Tibial artery (tissue), 4 donors: ENCODE measurements around the gene TPH1.

Experiments
- DNase-seq, 2 donors: peaks; one replicate each; pipeline ENCODE4 v3.0.0-alpha.2; 2019
- H3K27ac ChIP-seq, 2 donors: fragments of 200-600 bp; sonication (generic) in 1 of 2; 1 replicate in 1 of 2; 2 replicates in 1 of 2; pipeline ENCODE4 v1.5.1; 2018 to 2019; ENCODE audit warnings: mild to moderate bottlenecking in 1 of 2
- H3K27me3 ChIP-seq, 2 donors: fragments of 200-600 bp; sonication (generic) in 1 of 2; one replicate each; pipeline versions ENCODE4 v1.5.1 to v1.6.0; 2016 to 2019
- H3K36me3 ChIP-seq, 3 donors: fragments of 200-600 bp; sonication (generic) in 2 of 3; one replicate each; pipeline ENCODE4 v1.5.1; 2016 to 2019; ENCODE audit warnings: mild to moderate bottlenecking in 2 of 3
- H3K4me1 ChIP-seq, 4 donors: fragments of 200-600 bp; sonication (generic) in 2 of 4; 1 replicate in 3 of 4; 2 replicates in 1 of 4; pipeline ENCODE4 v1.5.1; 2016 to 2019
- H3K4me3 ChIP-seq, 2 donors: fragments of 200-600 bp; sonication (generic) in 1 of 2; 1 replicate in 1 of 2; 2 replicates in 1 of 2; pipeline ENCODE4 v1.5.1; 2018 to 2019; ENCODE audit warnings: mild to moderate bottlenecking in 2 of 2
- H3K9me3 ChIP-seq, 3 donors: fragments of 200-600 bp; sonication (generic) in 1 of 3; one replicate each; pipeline ENCODE4 v1.5.1; 2016 to 2019
- intact Hi-C: fragments of 100-400 bp; cut with DNase I; formaldehyde crosslinking; loops from one replicate; pipeline ENCODE4 v1.15.0; 2023; ENCODE audit warnings: low total_unique reads
- TF ChIP-seq, protein P1 (sequence below), 2 experiments: fragments of 200-600 bp in 1 of 2; fragments of 450-650 bp in 1 of 2; IDR thresholded peaks; one replicate each; pipeline ENCODE4 v1.5.1; 2017 to 2019; ENCODE audit warnings: antibody characterized with exemption in 2 of 2, mild to moderate bottlenecking in 1 of 2, moderate library complexity in 1 of 2

TPH1 gene

DNA sequence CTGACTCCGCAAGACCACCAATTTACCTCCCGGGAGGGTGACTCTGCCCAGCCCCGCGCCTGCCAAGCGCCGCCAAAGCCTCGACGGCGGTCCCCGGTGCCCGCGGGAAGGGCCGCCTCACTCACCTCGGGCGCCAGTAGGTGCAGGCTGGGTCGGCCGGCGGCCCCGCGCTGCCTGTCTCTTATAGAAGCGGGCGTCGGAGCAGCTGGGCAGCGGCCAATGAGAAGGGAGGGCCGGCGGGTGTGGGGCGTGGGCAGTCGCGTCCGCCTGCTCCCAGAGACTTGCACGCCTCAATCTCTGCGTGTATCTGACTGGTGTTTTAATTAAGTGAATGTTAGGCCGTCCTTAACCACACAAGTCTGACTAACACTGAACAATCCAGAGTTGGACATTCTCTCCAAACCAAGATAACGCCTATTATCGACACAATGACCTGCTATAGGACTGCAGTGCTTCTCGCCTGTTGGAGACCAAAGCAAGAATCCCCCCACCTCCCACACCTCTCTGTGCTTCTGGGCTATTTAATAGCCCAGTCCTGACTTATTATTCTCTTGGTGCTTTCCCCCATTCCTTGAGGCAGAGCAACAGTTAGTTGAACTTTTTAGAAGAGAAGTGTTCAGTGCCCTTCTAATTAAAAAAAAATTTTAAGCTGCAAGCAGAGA lies at the start of gene TPH1:
TPH1 (minus strand) TSS at position 154 of the 662 bp plus-strand sequence. CDS start 5,507 bp downstream, outside the sequence.
- intact Hi-C loops, result no loop called here
- Histone ChIP-seq H3K27me3 (peaks cover 0 to 3% of the 10 kb centered on the region in 2 donors), H3K36me3 (no peaks in the 10 kb centered on the region), H3K27ac (peak within 1 kb of the TSS; percentile 43 to 58), H3K4me3 (peak within 1 kb of the TSS; percentile 40 to 43), H3K4me1 (peaks cover 0 to 6% (median 3%) of the 10 kb centered on the region in 4 donors), H3K9me3 (no peaks in the 10 kb centered on the region)
- DNase-seq, result peak; percentile 37 to 68
- TF ChIP-seq, protein P1, sequence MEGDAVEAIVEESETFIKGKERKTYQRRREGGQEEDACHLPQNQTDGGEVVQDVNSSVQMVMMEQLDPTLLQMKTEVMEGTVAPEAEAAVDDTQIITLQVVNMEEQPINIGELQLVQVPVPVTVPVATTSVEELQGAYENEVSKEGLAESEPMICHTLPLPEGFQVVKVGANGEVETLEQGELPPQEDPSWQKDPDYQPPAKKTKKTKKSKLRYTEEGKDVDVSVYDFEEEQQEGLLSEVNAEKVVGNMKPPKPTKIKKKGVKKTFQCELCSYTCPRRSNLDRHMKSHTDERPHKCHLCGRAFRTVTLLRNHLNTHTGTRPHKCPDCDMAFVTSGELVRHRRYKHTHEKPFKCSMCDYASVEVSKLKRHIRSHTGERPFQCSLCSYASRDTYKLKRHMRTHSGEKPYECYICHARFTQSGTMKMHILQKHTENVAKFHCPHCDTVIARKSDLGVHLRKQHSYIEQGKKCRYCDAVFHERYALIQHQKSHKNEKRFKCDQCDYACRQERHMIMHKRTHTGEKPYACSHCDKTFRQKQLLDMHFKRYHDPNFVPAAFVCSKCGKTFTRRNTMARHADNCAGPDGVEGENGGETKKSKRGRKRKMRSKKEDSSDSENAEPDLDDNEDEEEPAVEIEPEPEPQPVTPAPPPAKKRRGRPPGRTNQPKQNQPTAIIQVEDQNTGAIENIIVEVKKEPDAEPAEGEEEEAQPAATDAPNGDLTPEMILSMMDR (IDR thresholded peaks at IDR 0.05), result no peak

DNA sequence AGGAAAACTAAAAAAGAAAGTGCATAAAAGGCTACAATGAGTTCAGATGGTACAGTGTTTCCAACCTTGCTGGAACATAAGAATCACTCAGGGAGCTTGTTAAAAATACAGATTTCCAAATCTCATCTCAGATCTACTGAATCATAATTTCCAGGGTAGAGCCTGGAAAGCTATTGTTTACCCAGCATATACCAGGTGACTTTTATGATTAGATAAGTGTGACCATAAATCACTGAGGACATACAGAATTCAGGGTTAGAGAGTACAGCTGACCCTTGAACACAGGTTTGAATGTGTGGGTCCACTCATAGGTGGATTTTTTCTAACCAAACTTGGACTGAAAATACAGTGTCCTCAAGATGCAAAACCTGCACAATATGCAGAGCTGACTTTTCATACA lies 47.9 kb upstream of the TPH1 start:
- Histone ChIP-seq H3K4me1 (no peaks in the 10 kb centered on the region), H3K4me3 (no peak overlapping the region), H3K36me3 (peaks cover 50 to 61% (median 56%) of the 10 kb centered on the region in 3 donors), H3K27me3 (no peaks in the 10 kb centered on the region), H3K9me3 (no peaks in the 10 kb centered on the region), H3K27ac (no peak overlapping the region)
- intact Hi-C loops, result no loop called here
- TF ChIP-seq, protein P1 (IDR thresholded peaks at IDR 0.05), result no peak
- DNase-seq, result no peak

DNA sequence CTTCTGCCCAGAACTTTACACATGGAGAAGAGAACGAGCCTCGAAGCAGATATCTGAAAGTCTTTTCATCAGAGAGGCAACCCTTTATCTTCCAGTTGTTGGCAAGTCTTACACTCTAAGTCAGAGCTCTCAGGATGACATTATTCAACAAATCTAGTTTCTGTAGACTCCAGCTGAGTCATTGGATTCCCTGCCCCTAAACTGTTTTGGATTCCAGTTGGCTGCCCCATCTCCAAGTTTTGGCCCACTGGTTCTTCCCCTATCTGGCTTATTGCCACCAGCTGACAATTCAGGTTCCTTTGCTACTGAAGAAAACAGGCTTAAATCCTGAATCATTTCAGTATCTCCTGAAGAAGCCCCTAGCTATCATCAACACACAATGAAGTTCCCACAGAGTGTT lies 45.7 kb upstream of the TPH1 start:
- no peak for DNase-seq
- no peaks in the 10 kb centered on the region for H3K27me3 ChIP-seq
- intact Hi-C loops, result no loop called here
- H3K4me1 ChIP-seq, result no peaks in the 10 kb centered on the region
- no peaks in the 10 kb centered on the region for H3K9me3 ChIP-seq
- TF ChIP-seq, protein P1 (IDR thresholded peaks at IDR 0.05), result no peak
- H3K4me3 ChIP-seq, result no peak overlapping the region
- H3K36me3 ChIP-seq, result peaks cover 67 to 82% (median 77%) of the 10 kb centered on the region in 3 donors
- H3K27ac ChIP-seq, result no peak overlapping the region

DNA sequence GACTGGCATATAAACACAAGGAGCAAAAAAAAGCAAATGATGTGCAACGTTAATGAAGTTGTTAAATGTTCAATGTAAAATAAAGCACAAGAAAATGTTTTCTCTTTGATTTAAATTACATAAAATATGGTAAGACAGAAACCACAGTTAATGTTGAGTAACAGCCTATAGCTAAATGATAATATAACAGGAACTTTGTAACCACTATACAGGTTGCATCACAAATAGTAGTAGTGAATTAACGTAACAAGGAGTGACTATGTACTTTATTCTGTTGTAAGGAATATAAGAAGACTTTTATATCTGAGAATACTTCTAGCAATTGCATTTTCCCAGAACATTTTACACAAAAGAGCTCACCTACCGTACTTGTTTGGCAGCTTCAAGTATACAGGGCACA lies 42.9 kb upstream of the TPH1 start:
- DNase-seq, result no peak
- Histone ChIP-seq H3K4me3 (no peak overlapping the region), H3K27me3 (no peaks in the 10 kb centered on the region), H3K4me1 (no peaks in the 10 kb centered on the region), H3K9me3 (no peaks in the 10 kb centered on the region), H3K27ac (no peak overlapping the region), H3K36me3 (peaks cover 53 to 81% (median 64%) of the 10 kb centered on the region in 3 donors)
- TF ChIP-seq, protein P1 (IDR thresholded peaks at IDR 0.05), result no peak
- intact Hi-C loops, result no loop called here

DNA sequence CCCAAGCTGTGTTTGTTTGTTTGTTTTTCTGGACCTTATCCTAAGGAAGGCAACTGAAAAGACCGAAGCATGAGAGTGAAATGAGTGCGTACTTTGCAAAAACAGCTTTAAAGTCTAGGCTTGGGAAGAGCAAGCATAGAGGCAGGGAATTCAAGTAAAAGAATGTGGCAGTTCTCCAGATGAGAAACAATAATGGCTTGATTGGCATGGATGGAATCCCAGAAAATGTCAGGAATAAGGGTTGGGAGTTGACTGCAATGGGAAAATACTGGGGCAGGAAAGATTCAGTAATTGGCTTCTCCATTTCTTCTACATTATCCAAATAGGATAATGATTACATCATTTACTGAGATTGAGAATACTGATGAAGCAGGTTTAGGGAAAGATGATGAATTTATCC lies 42.3 kb upstream of the TPH1 start:
- no peak overlapping the region for H3K27ac ChIP-seq
- H3K36me3 ChIP-seq, result peaks cover 51 to 79% (median 58%) of the 10 kb centered on the region in 3 donors
- no peak for DNase-seq
- intact Hi-C loops, result no loop called here
- no peaks in the 10 kb centered on the region for H3K27me3 ChIP-seq
- H3K9me3 ChIP-seq, result no peaks in the 10 kb centered on the region
- no peak overlapping the region for H3K4me3 ChIP-seq
- TF ChIP-seq, protein P1 (IDR thresholded peaks at IDR 0.05), result no peak
- H3K4me1 ChIP-seq, result no peaks in the 10 kb centered on the region
